Stomach (tissue), 4 donors: Measurements from ENCODE around the gene LIPE.

Source experiments
- CTCF ChIP-seq, 7 experiments: fragments of 450-650 bp in 4 of 7; fragments of 200-600 bp in 3 of 7; sonication (generic) in 3 of 7; IDR thresholded peaks; one replicate each; pipeline ENCODE4 v1.5.1; 2016 to 2019; ENCODE audit warnings: antibody characterized with exemption in 7 of 7, control low read depth in 2 of 7, mild to moderate bottlenecking in 1 of 7
- EP300 ChIP-seq: sonication (generic); formaldehyde crosslinking; IDR thresholded peaks from one replicate; pipeline ENCODE4 v1.6.1; 2017; ENCODE audit warnings: antibody characterized with exemption
- POLR2A ChIP-seq, 4 donors: fragments of 450-650 bp; IDR thresholded peaks; one replicate each; pipeline ENCODE4 v1.6.1; 2016; ENCODE audit warnings: antibody characterized with exemption in 4 of 4, control low read depth in 2 of 4, mild to moderate bottlenecking in 1 of 4, moderate library complexity in 1 of 4

DNA sequence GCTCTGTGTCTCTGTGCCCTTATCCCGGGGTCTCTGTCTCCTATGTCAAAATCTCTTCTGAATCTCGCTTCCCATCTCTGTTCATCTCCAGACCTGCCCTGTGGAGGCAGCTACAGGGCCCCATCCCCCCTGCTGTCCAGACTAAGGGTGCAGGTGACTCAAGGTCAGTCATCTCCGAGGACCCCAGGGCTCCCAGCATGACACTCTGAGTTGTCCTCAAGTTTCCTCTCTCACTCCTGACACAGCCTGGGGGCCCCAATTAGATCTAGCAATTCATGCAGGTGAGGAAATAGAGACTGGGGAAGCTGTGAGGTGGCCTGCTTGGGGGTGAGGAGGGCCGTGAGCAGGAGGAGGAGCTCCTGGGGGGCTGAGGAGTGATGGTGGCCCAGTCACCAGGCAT is 35.0 kb downstream of the LIPE start:
- TF ChIP-seq CTCF (IDR thresholded peaks at IDR 0.05) (no peak), EP300 (no peak), POLR2A (IDR thresholded peaks at IDR 0.05) (no peak)
